Stomach (tissue), 4 donors: ENCODE results near the gene CAPN3.

Experiments
- POLR2A ChIP-seq, 4 donors: fragments of 450-650 bp; IDR thresholded peaks; one replicate each; pipeline ENCODE4 v1.6.1; 2016; ENCODE audit warnings: antibody characterized with exemption in 4 of 4, control low read depth in 2 of 4, mild to moderate bottlenecking in 1 of 4, moderate library complexity in 1 of 4
- TF ChIP-seq, protein P1 (sequence below), 7 experiments: fragments of 450-650 bp in 4 of 7; fragments of 200-600 bp in 3 of 7; sonication (generic) in 3 of 7; IDR thresholded peaks; one replicate each; pipeline ENCODE4 v1.5.1; 2016 to 2019; ENCODE audit warnings: antibody characterized with exemption in 7 of 7, control low read depth in 2 of 7, mild to moderate bottlenecking in 1 of 7

GRCh38 chr15:42364529-42364928, 5.2 kb downstream of the CAPN3 start:
- TF ChIP-seq POLR2A (IDR thresholded peaks at IDR 0.05): no peak
- TF ChIP-seq, protein P1, sequence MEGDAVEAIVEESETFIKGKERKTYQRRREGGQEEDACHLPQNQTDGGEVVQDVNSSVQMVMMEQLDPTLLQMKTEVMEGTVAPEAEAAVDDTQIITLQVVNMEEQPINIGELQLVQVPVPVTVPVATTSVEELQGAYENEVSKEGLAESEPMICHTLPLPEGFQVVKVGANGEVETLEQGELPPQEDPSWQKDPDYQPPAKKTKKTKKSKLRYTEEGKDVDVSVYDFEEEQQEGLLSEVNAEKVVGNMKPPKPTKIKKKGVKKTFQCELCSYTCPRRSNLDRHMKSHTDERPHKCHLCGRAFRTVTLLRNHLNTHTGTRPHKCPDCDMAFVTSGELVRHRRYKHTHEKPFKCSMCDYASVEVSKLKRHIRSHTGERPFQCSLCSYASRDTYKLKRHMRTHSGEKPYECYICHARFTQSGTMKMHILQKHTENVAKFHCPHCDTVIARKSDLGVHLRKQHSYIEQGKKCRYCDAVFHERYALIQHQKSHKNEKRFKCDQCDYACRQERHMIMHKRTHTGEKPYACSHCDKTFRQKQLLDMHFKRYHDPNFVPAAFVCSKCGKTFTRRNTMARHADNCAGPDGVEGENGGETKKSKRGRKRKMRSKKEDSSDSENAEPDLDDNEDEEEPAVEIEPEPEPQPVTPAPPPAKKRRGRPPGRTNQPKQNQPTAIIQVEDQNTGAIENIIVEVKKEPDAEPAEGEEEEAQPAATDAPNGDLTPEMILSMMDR (IDR thresholded peaks at IDR 0.05): no peak
